Measurements from ENCODE around the gene NKX3-2. TPM values are rescaled to one million over a fixed set of nuclear protein-coding genes. Genes with fewer than 3 reads are reported as not detected.

NKX3-2 gene
- total and polyA plus RNA-seq, 2 of the 8 experiments (the other 6 are each of a cell fraction or from before 2014, with no cell fraction given): 0.13 TPM; not detected in 1

GRCh38 chr4:13547485-13548041, 3.3 kb upstream of the NKX3-2 start (continued):
- TF ChIP-seq KDM4A (IDR thresholded peaks at IDR 0.05; ENCODE audit: low read depth, low read length, severe bottlenecking) (peak; percentile 84), NANOG (IDR thresholded peaks at IDR 0.05; ENCODE audit: insufficient read depth, low read depth, low read length, poor library complexity, severe bottlenecking) (no peak), RXRA (IDR thresholded peaks at IDR 0.05; ENCODE audit: insufficient read depth, low read depth, low read length) (no peak), TCF12 (IDR thresholded peaks at IDR 0.05; ENCODE audit: low read depth, low read length) (no peak)

Measured in H1 (cell line).